ENCODE measurements around the gene ISYNA1.

The ISYNA1 gene

GRCh38 chr19:18443831-18444230, 5.9 kb upstream of the ISYNA1 start:
- no peak for DNase-seq (ENCODE audit: low read depth)

- no peak for DNase-seq (ENCODE audit: low read depth)
Observed at GRCh38 chr19:18443406-18443805, 5.5 kb upstream of the ISYNA1 start.

- DNase-seq (ENCODE audit: low read depth) = no peak
Observed at GRCh38 chr19:18442941-18443340, 5.0 kb upstream of the ISYNA1 start.

- DNase-seq (ENCODE audit: low read depth) = no peak
Observed at GRCh38 chr19:18441804-18442788, 4.2 kb upstream of the ISYNA1 start.

GRCh38 chr19:18440936-18441803, 3.2 kb upstream of the ISYNA1 start:
- DNase-seq (ENCODE audit: low read depth) = no peak

- DNase-seq (ENCODE audit: low read depth) = no peak
Observed at GRCh38 chr19:18440415-18440877, 2.5 kb upstream of the ISYNA1 start.

GRCh38 chr19:18439910-18440237, 1.9 kb upstream of the ISYNA1 start:
- no peak for DNase-seq (ENCODE audit: low read depth)

GRCh38 chr19:18439025-18439909, 1.3 kb upstream of the ISYNA1 start:
- DNase-seq (ENCODE audit: low read depth) = no peak

- no peak for DNase-seq (ENCODE audit: low read depth)
Observed at GRCh38 chr19:18438331-18439024, 545 bp upstream of the ISYNA1 start.

GRCh38 chr19:18436671-18437490, 1.1 kb downstream of the ISYNA1 start:
- DNase-seq (ENCODE audit: low read depth) = peak; percentile 61

- DNase-seq (ENCODE audit: low read depth) = no peak
Observed at GRCh38 chr19:18435842-18436670, 1.9 kb downstream of the ISYNA1 start.

GRCh38 chr19:18435178-18435841, 2.6 kb downstream of the ISYNA1 start:
- DNase-seq (ENCODE audit: low read depth) = no peak

- no peak for DNase-seq (ENCODE audit: low read depth)
Observed at GRCh38 chr19:18434411-18435175, 3.3 kb downstream of the ISYNA1 start.

GRCh38 chr19:18433735-18434398, 4.1 kb downstream of the ISYNA1 start:
- no peak for DNase-seq (ENCODE audit: low read depth)

- DNase-seq (ENCODE audit: low read depth) = no peak
Observed at GRCh38 chr19:18433015-18433691, 4.8 kb downstream of the ISYNA1 start.

GRCh38 chr19:18432275-18433014, 5.5 kb downstream of the ISYNA1 start:
- no peak for DNase-seq (ENCODE audit: low read depth)

Data from activated T-cell treated with anti-CD3 and anti-CD28 coated beads for 24 hours (primary cell).